ENCODE measurements around the gene SLC9A1. TPM values are rescaled to one million over a fixed set of nuclear protein-coding genes. Genes with fewer than 3 reads are reported as not detected.

Gene SLC9A1
- total RNA-seq, 2 experiments from 2014 or later: 14.8 to 15.3 TPM

- Mint-ChIP-seq H3K4me1 (ENCODE audit: low read depth) (peaks cover 51% of the 10 kb centered on the region), H3K27me3 (no peaks in the 10 kb centered on the region), H3K9me3 (no peaks in the 10 kb centered on the region), H3K4me3 (no peak overlapping the region), H3K36me3 (ENCODE audit: low read depth) (peaks cover 8% of the 10 kb centered on the region), H3K27ac (no peak overlapping the region)
- POLR2A ChIA-PET: interaction anchor here (12.8 to 14.2 kb wide), 2 partner anchors 6 kb away, joined by 172 read pairs; partner anchors contain the start of gene SLC9A1
- ATAC-seq: no peak
- CTCF ChIA-PET: interaction anchor here (1.1 to 1.8 kb wide), 4 partner anchors 10 to 151 kb away, joined by 3 to 10 read pairs (median 4); partner anchors contain the start of gene SLC9A1
- no peak for DNase-seq
- no peak for TF ChIP-seq CTCF (IDR thresholded peaks at IDR 0.05)
- intact Hi-C loops (cut with micrococcal nuclease): no loop called here
These were observed 9.8 kb downstream of the SLC9A1 start for GRCh38 chr1:27144920-27145661.

- intact Hi-C loops (cut with micrococcal nuclease): no loop called here
- Mint-ChIP-seq H3K4me3 (no peak overlapping the region), H3K4me1 (ENCODE audit: low read depth) (peaks cover 48% of the 10 kb centered on the region), H3K27me3 (no peaks in the 10 kb centered on the region), H3K36me3 (ENCODE audit: low read depth) (peaks cover 8% of the 10 kb centered on the region), H3K27ac (no peak overlapping the region), H3K9me3 (no peaks in the 10 kb centered on the region)
- ATAC-seq: no peak
- POLR2A ChIA-PET: interaction anchor here (14.2 kb wide), 1 partner anchor 7 kb away, joined by 172 read pairs; the partner anchor contains the start of gene SLC9A1
- CTCF ChIA-PET: interaction anchor here (0.7 to 9.6 kb wide), 6 partner anchors 9 to 99 kb away, joined by 3 to 85 read pairs (median 4); partner anchors contain the start of gene SLC9A1
- DNase-seq: no peak
- TF ChIP-seq CTCF (IDR thresholded peaks at IDR 0.05): no peak
These were observed 10.7 kb downstream of the SLC9A1 start for GRCh38 chr1:27144049-27144748.

GRCh38 chr1:27143401-27143800 is 11.5 kb downstream of the SLC9A1 start:
- POLR2A ChIA-PET: interaction anchor here (14.2 kb wide), 1 partner anchor 8 kb away, joined by 172 read pairs; the partner anchor contains the start of gene SLC9A1
- Mint-ChIP-seq H3K27me3 (no peaks in the 10 kb centered on the region), H3K4me1 (ENCODE audit: low read depth) (peaks cover 45% of the 10 kb centered on the region), H3K27ac (peak overlapping the region; percentile 55), H3K9me3 (no peaks in the 10 kb centered on the region), H3K4me3 (no peak overlapping the region), H3K36me3 (ENCODE audit: low read depth) (peaks cover 8% of the 10 kb centered on the region)
- no peak for ATAC-seq
- no peak for TF ChIP-seq CTCF (IDR thresholded peaks at IDR 0.05)
- intact Hi-C loops (cut with micrococcal nuclease): no loop called here
- no peak for DNase-seq
- CTCF ChIA-PET: interaction anchor here (0.7 to 9.6 kb wide), 7 partner anchors 10 to 153 kb away, joined by 3 to 85 read pairs (median 3); partner anchors contain the start of gene SLC9A1

- intact Hi-C loops (cut with micrococcal nuclease): no loop called here
- no peaks in the 10 kb centered on the region for H3K9me3 Mint-ChIP-seq
- ATAC-seq (peak; percentile 82), DNase-seq (peak; percentile 69)
- H3K4me1 Mint-ChIP-seq (ENCODE audit: low read depth): peaks cover 49% of the 10 kb centered on the region
- H3K27me3 Mint-ChIP-seq: no peaks in the 10 kb centered on the region
- no peak overlapping the region for H3K4me3 Mint-ChIP-seq
- peak overlapping the region; percentile 79 for H3K27ac Mint-ChIP-seq
- no peak for TF ChIP-seq CTCF (IDR thresholded peaks at IDR 0.05)
- H3K36me3 Mint-ChIP-seq (ENCODE audit: low read depth): peaks cover 8% of the 10 kb centered on the region
- ChIA-PET POLR2A (interaction anchor here (0.8 to 14.2 kb wide), 2 partner anchors 9 to 25 kb away, joined by 3 to 172 read pairs; partner anchors contain the start of gene SLC9A1), CTCF (interaction anchor here (1.2 to 9.6 kb wide), 5 partner anchors 11 to 155 kb away, joined by 3 to 85 read pairs (median 7); partner anchors contain the start of gene SLC9A1)
These were observed 12.5 kb downstream of the SLC9A1 start for GRCh38 chr1:27142464-27142863.
